GM12873 (cell line): Measurements from ENCODE around the gene ZSWIM1.

ENCODE experiments used
- TF ChIP-seq, protein P1 (sequence below): IDR thresholded peaks from 2 replicates; pipeline ENCODE4 v1.5.1; 2012; ENCODE audit warnings: low read depth, mild to moderate bottlenecking, moderate library complexity, low read length, control low read depth; ENCODE audit not compliant: insufficient read depth; ENCODE audit errors: missing control alignments

ZSWIM1 gene

GRCh38 chr20:45882469-45883099 lies 1.6 kb downstream of the ZSWIM1 start:
- TF ChIP-seq, protein P1, sequence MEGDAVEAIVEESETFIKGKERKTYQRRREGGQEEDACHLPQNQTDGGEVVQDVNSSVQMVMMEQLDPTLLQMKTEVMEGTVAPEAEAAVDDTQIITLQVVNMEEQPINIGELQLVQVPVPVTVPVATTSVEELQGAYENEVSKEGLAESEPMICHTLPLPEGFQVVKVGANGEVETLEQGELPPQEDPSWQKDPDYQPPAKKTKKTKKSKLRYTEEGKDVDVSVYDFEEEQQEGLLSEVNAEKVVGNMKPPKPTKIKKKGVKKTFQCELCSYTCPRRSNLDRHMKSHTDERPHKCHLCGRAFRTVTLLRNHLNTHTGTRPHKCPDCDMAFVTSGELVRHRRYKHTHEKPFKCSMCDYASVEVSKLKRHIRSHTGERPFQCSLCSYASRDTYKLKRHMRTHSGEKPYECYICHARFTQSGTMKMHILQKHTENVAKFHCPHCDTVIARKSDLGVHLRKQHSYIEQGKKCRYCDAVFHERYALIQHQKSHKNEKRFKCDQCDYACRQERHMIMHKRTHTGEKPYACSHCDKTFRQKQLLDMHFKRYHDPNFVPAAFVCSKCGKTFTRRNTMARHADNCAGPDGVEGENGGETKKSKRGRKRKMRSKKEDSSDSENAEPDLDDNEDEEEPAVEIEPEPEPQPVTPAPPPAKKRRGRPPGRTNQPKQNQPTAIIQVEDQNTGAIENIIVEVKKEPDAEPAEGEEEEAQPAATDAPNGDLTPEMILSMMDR: no peak

DNA sequence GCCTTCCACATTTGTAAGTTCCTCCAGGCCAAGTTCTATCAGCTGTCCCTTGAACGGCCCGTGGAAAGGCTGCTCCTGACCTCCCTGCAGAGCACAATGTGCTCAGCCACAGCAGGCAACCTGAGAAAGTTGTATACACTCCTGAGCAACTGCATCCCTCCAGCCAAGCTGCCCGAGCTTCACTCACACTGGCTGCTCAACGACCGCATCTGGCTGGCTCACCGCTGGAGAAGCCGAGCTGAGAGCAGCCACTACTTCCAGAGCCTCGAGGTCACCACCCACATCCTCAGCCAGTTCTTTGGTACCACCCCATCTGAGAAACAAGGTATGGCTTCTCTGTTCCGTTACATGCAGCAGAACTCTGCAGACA lies 2.1 kb downstream of the ZSWIM1 start:
- TF ChIP-seq, protein P1: no peak

DNA sequence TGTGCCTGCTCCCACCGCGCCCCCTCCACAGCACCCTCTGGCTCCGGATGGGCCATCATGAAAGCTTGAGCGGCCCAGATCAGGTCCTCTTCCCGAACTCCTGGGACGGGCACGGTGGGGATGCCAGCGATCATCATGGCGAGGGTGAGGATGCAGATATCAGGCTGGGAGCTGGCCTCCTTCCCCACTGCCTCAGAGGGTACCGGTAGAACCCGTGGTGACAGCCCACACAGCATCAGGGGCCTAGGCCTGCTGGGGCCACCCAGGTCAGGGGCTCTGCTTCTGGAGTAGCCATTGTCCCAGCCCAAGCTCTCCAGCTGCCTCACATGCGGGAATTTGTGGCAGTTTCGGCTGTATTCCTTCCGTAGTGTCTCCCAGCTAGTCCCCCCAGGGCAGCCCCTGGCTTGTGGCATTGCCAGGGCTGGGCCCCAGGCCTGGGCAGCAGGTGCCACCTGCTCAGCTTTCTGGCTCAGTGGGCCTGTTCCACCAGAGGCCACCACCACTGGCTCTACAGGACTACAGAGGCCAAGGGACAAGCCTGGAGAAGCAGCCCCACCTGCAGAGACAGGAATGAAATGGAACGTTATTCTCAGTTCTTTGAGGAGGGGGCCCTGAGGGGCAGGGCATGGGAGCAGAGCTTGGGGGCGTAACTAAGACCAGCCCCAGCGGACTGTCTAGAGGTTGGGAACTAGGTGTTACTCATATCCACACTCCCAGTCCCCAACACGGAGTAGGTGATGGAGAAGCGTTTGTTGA lies 5.7 kb downstream of the ZSWIM1 start:
- TF ChIP-seq, protein P1: no peak

GRCh38 chr20:45887346-45887715 lies 6.3 kb downstream of the ZSWIM1 start, which contains the start of gene SPATA25:
TSS of gene SPATA25 (minus strand) at chr20:45887622. CDS start at chr20:45887590, 32 bp downstream.
- TF ChIP-seq, protein P1: no peak

GRCh38 chr20:45888681-45889080 lies 7.7 kb downstream of the ZSWIM1 start:
- TF ChIP-seq, protein P1: no peak

DNA sequence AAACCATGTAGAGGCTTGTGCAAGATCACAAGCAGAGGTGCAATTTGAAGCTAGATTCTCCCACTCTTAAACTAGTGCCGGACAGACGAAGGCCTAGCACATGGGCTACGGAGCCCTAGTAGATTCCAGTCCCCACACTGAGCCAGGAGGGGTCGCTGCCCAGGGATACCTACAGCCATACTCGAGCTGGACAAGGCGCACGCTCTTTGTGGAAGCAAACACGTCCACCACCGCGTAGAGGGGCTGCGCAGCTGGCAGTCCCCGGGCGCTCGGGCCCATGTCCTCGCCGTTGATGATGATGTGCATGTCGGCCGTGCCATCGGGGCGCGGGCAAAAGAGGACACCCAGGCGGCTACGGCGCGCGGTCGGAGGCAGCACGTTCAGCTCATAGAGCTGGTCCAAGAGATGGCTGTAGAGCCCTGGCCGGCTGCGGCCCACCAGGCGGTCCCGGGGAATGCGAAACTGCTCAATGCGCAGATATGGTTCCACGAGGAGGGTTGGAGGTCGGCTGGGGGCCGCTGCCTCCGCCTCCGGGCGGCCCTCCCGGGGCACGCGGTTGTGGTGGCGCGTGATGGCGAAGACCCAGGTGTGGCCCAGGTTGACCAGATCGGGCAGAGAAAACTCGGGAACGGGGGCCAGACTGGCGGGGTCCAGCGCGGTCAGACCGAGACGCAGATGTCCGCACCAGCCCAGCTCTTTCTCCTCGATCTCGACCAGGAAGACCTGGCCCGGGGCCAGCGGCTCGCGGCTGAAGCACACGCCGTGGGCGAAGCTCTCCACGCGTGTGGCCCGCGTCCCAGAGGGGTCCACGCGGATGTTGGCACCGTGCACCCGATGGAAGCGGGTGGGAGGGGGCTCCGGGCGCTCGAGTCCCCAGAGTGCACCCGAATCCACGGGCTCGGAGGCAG lies 9.3 kb downstream of the ZSWIM1 start:
- TF ChIP-seq, protein P1: peak; percentile 65
